Activated CD4-positive, alpha-beta memory T cell treated with anti-CD3 and anti-CD28 coated beads, Interleukin-2, amount 10 ng/mL, durations not matched to agents 7 days and 5 days (primary cell): ENCODE measurements around the gene BMP7. TPM values are rescaled to one million over a fixed set of nuclear protein-coding genes. Genes with fewer than 3 reads are reported as not detected.

Source experiments
- CTCF ChIA-PET: fragments of 350-600 bp; sonication (Branson Sonifier 250); formaldehyde crosslinking; loops from one replicate; lab custom pipeline; 2021; ENCODE audit warnings: antibody characterized with exemption, inconsistent platforms; lab: Charles Lee
- POLR2A ChIA-PET: fragments of 350-600 bp; sonication (Branson Sonifier 250); formaldehyde crosslinking; loops from one replicate; lab custom pipeline; 2021; ENCODE audit warnings: antibody characterized with exemption; lab: Charles Lee
- DNase-seq: peaks from one replicate; pipeline ENCODE4 v3.0.0-alpha.2; 2020
- H3K27ac Mint-ChIP-seq: one replicate; pipeline ENCODE4 v1.8.0; 2021; ENCODE audit warnings: mild to moderate bottlenecking, mixed read lengths
- H3K27me3 Mint-ChIP-seq: one replicate; pipeline ENCODE4 v1.8.0; 2021; ENCODE audit warnings: mixed read lengths
- H3K36me3 Mint-ChIP-seq: one replicate; pipeline ENCODE4 v1.8.0; 2021; ENCODE audit warnings: low read depth, mixed read lengths
- H3K4me1 Mint-ChIP-seq: one replicate; pipeline ENCODE4 v1.8.0; 2021; ENCODE audit warnings: mixed read lengths
- H3K4me3 Mint-ChIP-seq: one replicate; pipeline ENCODE4 v1.8.0; 2021; ENCODE audit warnings: mild to moderate bottlenecking, mixed read lengths
- H3K9me3 Mint-ChIP-seq: one replicate; pipeline ENCODE4 v1.8.0; 2021; ENCODE audit warnings: mixed read lengths
- total RNA-seq, 2 experiments: library from RNA; stranded (reverse); gene quantifications; one replicate each; pipeline ENCODE4 v1.2.3, GENCODE V29; 2021

Gene BMP7
- total RNA-seq, 2 experiments from 2014 or later, result not detected

DNA sequence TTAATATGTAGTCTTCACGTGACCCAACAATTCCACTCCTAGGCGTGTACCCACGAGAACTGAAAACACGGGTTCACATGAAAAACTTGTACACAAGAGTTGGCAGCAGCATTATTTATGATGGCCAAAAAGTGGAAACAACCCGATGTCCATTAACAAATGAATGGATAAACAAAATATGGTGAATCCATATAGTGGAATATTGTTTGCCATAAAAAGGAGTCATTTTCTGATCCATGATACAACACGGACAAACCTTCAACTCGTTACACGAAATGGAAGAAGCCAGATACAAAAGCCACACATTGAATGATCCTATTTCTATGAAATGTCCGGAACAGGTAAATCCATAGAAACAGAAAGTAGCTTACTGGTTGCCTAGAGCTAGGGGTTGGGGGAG is 78.4 kb downstream of the BMP7 start:
- no peak for DNase-seq
- Mint-ChIP-seq H3K4me3 (no peak overlapping the region), H3K9me3 (no peaks in the 10 kb centered on the region), H3K27ac (no peak overlapping the region), H3K36me3 (no peaks in the 10 kb centered on the region), H3K4me1 (no peaks in the 10 kb centered on the region), H3K27me3 (no peaks in the 10 kb centered on the region)
- CTCF ChIA-PET, result no interaction called here
- POLR2A ChIA-PET, result no interaction called here

DNA sequence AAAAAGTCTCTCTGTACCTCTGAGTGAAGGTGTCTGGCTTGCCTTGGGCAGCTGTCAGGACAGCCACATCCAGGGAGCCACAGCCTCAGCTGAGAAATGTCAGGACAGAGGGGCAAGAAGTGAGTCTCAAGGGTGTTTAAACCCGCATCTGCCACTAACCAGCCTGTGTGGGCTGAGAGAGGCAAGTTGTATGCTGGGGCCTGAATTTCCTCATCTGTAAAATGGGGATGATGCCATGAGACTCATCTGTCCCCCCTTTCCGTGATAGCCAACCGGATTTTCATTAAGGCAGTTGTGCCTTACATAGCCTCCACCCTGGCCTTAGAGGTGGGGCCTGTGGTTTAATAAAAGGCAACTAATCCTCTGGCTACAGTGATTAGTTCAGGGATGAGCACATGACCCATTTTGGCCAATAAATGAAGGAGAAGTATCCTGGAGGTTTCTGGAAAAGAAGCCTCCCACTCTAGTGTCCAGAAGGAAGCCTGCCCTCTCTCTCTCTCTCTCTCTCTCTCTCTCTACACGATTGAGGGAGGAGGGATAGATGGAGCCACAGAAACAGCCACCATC is 79.3 kb downstream of the BMP7 start:
- Mint-ChIP-seq H3K27ac (no peak overlapping the region), H3K4me1 (no peaks in the 10 kb centered on the region), H3K36me3 (no peaks in the 10 kb centered on the region), H3K27me3 (no peaks in the 10 kb centered on the region), H3K9me3 (no peaks in the 10 kb centered on the region), H3K4me3 (no peak overlapping the region)
- DNase-seq, result no peak
- CTCF ChIA-PET, result no interaction called here
- POLR2A ChIA-PET, result no interaction called here

DNA sequence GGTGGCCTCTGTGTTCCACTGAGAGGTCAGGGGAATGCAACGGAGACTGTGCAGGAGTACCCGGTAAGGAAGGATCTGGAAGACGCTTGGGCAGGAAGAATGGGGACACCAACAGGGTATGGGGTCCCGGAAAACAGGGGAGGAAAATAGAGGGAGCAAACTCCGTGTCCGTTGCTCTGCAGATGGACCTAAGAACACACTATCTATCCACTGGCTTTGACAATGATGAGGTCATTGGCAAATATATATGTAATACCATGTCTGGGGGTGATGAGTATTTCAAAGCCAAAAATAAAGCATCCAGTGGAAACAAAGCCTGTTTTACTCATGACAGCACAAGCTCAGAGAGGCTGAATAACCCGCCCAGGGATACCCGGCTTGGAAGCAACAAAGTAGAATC is 80.2 kb downstream of the BMP7 start:
- H3K4me3 Mint-ChIP-seq, result no peak overlapping the region
- ChIA-PET CTCF (no interaction called here), POLR2A (no interaction called here)
- H3K36me3 Mint-ChIP-seq, result no peaks in the 10 kb centered on the region
- no peaks in the 10 kb centered on the region for H3K27me3 Mint-ChIP-seq
- no peaks in the 10 kb centered on the region for H3K4me1 Mint-ChIP-seq
- no peaks in the 10 kb centered on the region for H3K9me3 Mint-ChIP-seq
- no peak for DNase-seq
- H3K27ac Mint-ChIP-seq, result no peak overlapping the region

DNA sequence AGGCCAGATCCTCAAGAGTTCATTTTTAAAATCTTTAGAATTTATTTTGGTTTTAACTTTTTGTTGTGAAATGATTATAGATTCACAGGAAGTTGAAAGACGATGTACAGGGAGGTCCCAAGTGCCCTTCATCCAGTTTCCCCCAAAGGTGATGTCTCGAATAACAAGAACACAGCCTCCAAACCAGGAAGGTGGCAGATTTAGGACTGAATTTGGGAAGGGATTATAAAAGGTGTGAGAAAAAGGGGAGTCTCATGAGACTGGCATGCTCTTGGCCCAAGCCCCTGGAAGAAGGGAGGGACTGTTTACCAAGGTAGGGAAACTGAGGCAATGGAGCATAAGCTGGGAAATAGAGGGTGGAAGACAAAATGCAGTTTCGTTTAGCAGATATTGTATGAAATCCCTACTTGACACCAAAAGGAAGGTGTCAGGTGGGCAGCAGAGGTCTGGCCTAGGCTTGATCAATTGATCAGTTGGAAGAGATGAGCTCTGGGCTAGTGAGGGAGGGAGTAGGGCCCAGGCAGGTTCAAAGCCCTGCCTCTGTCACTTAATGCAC is 81.2 kb downstream of the BMP7 start:
- CTCF ChIA-PET, result no interaction called here
- H3K4me1 Mint-ChIP-seq, result no peaks in the 10 kb centered on the region

DNA sequence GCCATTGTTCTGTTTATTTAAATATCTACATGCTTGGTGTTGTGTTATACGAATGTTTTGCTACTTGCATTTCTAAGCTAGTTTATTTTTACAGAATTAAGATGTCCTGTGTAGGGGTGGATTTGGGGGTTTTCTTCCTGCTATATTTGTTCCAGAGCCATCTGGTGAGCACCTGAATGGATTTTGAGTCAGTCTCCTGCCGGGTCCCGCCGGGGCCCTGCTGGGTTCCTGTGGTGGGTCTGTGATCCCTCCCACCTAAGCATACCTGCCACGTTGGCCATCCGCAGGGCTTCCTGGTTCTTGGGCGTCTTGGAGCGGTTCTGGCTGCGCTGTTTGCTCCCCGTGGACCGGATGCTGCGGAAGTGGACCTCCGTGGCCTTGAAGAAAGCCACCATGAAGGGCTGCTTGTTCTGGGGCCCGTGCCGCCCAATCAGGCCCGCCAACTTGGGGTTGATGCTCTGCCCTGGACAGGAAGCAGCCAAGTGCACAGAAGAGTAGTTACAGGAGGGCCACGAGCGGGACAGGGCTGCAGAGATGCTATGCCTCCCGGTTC is 82.9 kb downstream of the BMP7 start:
- Mint-ChIP-seq H3K9me3 (no peaks in the 10 kb centered on the region), H3K27ac (no peak overlapping the region), H3K4me3 (no peak overlapping the region), H3K36me3 (no peaks in the 10 kb centered on the region), H3K27me3 (no peaks in the 10 kb centered on the region), H3K4me1 (no peaks in the 10 kb centered on the region)
- ChIA-PET POLR2A (no interaction called here), CTCF (no interaction called here)
- DNase-seq, result no peak

More for the DNA sequence above, 81.2 kb downstream of the BMP7 start:
- H3K27ac Mint-ChIP-seq, result no peak overlapping the region
- H3K36me3 Mint-ChIP-seq, result no peaks in the 10 kb centered on the region
- H3K27me3 Mint-ChIP-seq, result no peaks in the 10 kb centered on the region
- no peaks in the 10 kb centered on the region for H3K9me3 Mint-ChIP-seq
- no peak for DNase-seq
- POLR2A ChIA-PET, result no interaction called here
- no peak overlapping the region for H3K4me3 Mint-ChIP-seq

DNA sequence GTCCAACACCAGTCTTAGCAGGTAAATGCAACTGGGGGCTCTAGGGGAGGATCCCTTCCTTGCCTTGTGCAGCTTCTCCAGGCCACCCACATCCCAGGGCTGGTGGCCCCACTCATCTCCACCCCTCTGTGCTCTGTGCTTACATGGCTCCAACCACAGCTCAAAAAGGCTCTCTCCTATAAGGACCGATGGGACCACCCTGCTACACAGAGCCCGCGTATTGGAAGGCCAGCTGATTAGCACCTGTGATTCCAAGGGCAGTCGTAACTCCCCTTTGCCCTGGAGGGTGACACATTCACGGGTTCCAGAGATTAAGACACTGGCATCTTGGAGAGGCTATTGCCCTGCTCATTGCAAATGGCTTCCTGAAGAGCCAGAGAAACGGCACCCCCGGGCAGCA is 84.8 kb downstream of the BMP7 start:
- Mint-ChIP-seq H3K27me3 (peaks cover 2% of the 10 kb centered on the region), H3K4me1 (no peaks in the 10 kb centered on the region), H3K36me3 (no peaks in the 10 kb centered on the region), H3K4me3 (no peak overlapping the region), H3K27ac (no peak overlapping the region), H3K9me3 (no peaks in the 10 kb centered on the region)
- POLR2A ChIA-PET, result no interaction called here
- CTCF ChIA-PET, result no interaction called here
- DNase-seq, result no peak

DNA sequence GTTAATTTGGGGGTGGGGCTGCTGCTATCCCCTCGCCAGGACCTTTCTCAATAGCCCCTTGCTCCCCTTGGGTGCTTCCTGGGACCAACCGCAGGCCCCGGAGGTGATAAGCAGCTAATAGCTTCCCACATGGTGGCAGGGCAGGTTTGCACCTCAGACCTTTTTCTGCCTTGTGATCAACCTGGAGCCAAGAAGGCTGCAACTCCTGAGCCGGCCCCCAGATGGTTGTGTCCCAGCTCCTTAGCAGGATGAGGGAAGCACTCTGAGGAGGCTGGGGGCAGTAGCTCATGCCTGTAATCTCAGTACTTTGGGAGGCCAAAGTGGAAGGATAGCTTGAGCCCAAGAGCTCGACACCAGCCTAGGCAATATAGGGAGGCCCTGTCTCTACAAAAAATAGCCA is 85.5 kb downstream of the BMP7 start:
- Mint-ChIP-seq H3K4me1 (no peaks in the 10 kb centered on the region), H3K4me3 (no peak overlapping the region), H3K27ac (no peak overlapping the region), H3K27me3 (peaks cover 2% of the 10 kb centered on the region), H3K36me3 (no peaks in the 10 kb centered on the region), H3K9me3 (no peaks in the 10 kb centered on the region)
- ChIA-PET POLR2A (no interaction called here), CTCF (no interaction called here)
- DNase-seq, result no peak

DNA sequence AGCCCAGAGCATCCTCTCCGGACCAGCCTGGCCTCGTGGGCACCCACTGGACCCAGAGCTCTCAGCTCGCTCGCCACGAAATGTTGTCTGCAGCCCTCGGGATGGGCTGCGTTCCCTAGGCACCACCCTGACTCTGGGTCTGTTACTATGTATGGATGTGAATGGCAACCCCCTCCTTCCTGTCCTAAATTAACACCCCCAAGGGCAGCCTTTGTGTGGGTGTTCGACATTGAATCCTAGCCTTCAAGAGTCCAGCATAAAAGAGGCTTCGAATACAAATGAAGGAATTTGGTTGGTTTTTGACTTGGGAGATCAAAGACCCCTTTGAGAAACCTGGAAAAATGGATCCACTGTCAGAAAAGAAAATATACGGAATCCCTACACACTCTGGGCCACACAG is 86.1 kb downstream of the BMP7 start:
- ChIA-PET POLR2A (no interaction called here), CTCF (no interaction called here)
- H3K27me3 Mint-ChIP-seq, result peaks cover 2% of the 10 kb centered on the region
- H3K36me3 Mint-ChIP-seq, result no peaks in the 10 kb centered on the region
- no peak overlapping the region for H3K27ac Mint-ChIP-seq
- no peak overlapping the region for H3K4me3 Mint-ChIP-seq
- peaks cover 5% of the 10 kb centered on the region for H3K4me1 Mint-ChIP-seq
- no peaks in the 10 kb centered on the region for H3K9me3 Mint-ChIP-seq
- no peak for DNase-seq

DNA sequence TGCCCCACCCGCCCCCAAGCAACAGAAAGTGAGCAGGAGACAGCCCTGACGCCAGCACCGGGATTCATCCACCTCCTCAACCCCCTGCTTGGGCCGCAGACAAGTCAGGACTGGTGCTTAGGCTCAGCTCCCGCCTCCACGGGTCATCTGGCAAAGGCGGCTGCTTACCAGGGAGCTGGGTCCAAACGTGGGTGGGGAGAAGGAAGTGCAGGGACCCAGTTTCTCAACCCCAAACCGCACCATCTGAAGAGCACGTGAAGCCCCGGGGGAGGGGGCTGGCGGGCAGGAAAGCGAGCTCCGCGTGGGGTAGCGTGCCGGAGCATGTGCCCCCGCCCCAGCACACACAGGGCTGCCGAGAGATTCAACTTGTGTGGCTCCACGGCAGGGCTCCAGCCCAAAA is 87.2 kb downstream of the BMP7 start:
- POLR2A ChIA-PET, result no interaction called here
- H3K4me1 Mint-ChIP-seq, result peaks cover 7% of the 10 kb centered on the region
- H3K4me3 Mint-ChIP-seq, result no peak overlapping the region
- no peaks in the 10 kb centered on the region for H3K36me3 Mint-ChIP-seq
- H3K27me3 Mint-ChIP-seq, result peaks cover 2% of the 10 kb centered on the region
- no peak for DNase-seq
- no peak overlapping the region for H3K27ac Mint-ChIP-seq
- CTCF ChIA-PET, result no interaction called here
- H3K9me3 Mint-ChIP-seq, result no peaks in the 10 kb centered on the region

DNA sequence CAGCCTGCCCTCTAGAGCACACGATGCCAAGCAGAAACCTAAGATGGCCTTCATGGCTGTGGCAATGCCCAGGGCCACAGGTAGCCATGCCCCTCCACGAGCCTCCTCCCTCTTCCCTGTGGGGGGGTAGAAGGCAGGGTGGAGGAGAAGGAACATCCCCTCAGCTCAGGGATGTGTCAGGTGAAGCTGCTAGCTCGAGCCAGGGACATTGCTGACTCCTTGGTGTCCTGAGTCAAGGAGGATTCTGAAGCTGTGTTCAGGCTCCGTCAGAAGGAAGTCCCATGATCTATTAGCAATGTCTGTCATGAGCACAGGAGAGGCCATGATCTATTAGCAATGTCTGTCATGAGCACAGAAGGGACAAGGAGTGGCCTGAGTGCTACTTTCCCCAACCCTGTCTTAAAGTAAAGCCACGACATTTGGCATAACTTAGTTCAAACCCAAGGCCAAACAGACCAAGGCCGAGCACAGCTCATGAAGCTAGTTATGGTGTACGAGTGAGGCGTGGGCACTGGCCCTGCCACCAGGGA is 87.8 kb downstream of the BMP7 start:
- Mint-ChIP-seq H3K36me3 (no peaks in the 10 kb centered on the region), H3K27ac (no peak overlapping the region), H3K9me3 (no peaks in the 10 kb centered on the region), H3K4me3 (no peak overlapping the region), H3K4me1 (peaks cover 7% of the 10 kb centered on the region), H3K27me3 (peaks cover 2% of the 10 kb centered on the region)
- ChIA-PET POLR2A (no interaction called here), CTCF (no interaction called here)
- no peak for DNase-seq

DNA sequence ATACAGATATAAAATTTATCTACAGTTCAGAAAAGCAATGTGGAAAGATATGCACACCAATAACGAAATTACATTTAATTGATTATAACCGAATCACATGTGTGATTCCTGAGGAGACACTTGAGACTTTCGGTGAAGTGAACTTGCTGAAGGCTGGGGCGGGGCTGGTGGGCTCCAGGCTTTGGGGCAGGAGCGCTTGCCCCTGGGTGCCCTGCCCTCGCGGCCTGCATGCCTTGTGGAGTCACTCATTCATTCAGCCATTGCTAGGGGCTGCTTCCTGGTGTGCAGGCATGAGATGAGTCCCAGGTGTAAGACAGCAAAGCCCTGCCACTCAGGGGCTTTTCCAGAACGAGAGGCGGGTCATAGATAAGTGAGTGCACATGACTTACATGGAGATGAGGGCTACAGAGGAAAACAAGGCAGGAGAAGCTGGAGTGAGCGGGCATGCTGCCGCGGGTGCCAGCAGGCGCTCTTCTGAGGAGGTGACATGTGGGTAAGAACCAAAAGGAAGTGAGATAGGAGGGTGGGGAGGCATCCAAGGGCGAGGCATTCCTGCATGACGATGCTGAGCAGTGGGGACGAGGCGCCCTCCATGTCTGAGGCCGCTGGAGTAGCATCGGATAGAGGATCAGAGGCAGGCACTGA is 88.7 kb downstream of the BMP7 start:
- no peak overlapping the region for H3K27ac Mint-ChIP-seq
- no peak overlapping the region for H3K4me3 Mint-ChIP-seq
- peaks cover 2% of the 10 kb centered on the region for H3K27me3 Mint-ChIP-seq
- H3K36me3 Mint-ChIP-seq, result no peaks in the 10 kb centered on the region
- no peak for DNase-seq
- H3K4me1 Mint-ChIP-seq, result peaks cover 7% of the 10 kb centered on the region
- no peaks in the 10 kb centered on the region for H3K9me3 Mint-ChIP-seq
- ChIA-PET CTCF (no interaction called here), POLR2A (no interaction called here)

DNA sequence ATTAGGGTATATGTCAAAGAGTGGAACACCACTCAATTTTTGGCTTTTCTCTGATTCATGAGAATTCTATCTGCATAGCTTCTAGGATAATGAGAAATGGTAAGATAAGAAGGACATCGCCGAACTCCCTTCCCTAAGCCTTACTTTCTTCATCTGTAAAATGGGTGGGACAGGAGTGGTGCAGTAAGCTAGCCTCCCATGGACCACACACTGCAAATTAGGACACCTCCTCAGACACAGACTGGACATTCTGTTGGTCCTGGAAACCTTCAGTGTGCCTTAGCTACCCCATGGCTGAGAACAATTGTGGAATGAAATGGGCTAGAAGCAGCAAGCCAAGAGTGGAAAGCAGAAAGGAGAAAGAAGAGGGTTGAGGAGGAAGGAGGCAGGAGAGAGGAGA is 89.6 kb downstream of the BMP7 start:
- Mint-ChIP-seq H3K4me1 (peaks cover 7% of the 10 kb centered on the region), H3K27ac (no peak overlapping the region), H3K27me3 (peaks cover 2% of the 10 kb centered on the region), H3K4me3 (no peak overlapping the region), H3K36me3 (no peaks in the 10 kb centered on the region), H3K9me3 (no peaks in the 10 kb centered on the region)
- no peak for DNase-seq
- ChIA-PET CTCF (no interaction called here), POLR2A (no interaction called here)

DNA sequence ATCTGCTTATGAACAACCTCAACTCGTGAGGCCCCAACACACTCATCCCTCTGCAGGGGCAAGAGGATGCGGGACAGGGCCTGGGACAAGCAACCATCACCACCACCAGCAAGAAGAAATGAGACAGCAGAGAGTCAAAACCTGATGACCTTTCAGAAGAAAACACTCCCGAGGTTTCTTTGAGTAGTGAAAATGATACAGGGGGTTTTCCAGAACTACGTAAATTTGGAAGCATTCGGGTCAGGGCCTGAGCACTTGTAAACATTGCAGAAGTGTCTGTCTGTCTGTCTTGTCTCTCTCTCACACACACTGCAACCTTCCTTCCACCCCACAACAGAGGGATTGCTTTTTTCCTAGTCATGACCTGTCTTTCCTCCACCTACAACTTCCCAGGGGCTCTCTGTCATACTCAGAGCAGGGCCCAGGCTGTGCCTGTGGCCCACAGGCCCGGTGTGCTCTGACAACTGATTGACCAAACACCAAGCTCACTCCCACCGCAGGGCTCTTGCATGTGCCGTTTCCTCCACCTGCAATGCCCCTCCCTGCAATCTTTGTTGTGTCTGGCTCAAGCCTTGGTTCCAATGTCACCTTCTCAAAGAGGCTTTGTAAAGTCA is 90.9 kb downstream of the BMP7 start:
- H3K27me3 Mint-ChIP-seq, result peaks cover 2% of the 10 kb centered on the region

More for the DNA sequence above, 90.9 kb downstream of the BMP7 start:
- Mint-ChIP-seq H3K4me3 (no peak overlapping the region), H3K36me3 (no peaks in the 10 kb centered on the region), H3K4me1 (peaks cover 7% of the 10 kb centered on the region), H3K27ac (no peak overlapping the region), H3K9me3 (no peaks in the 10 kb centered on the region)
- no peak for DNase-seq
- CTCF ChIA-PET, result no interaction called here
- POLR2A ChIA-PET, result no interaction called here
